Measurements from ENCODE around the gene TRUB1. TPM values are rescaled to one million over a fixed set of nuclear protein-coding genes. Genes with fewer than 3 reads are reported as not detected.

The TRUB1 gene
- total and polyA plus RNA-seq, 2 donors (not counting 3 experiments of a cell fraction or from before 2014, with no cell fraction given), result 4.6 to 16.7 TPM

DNA sequence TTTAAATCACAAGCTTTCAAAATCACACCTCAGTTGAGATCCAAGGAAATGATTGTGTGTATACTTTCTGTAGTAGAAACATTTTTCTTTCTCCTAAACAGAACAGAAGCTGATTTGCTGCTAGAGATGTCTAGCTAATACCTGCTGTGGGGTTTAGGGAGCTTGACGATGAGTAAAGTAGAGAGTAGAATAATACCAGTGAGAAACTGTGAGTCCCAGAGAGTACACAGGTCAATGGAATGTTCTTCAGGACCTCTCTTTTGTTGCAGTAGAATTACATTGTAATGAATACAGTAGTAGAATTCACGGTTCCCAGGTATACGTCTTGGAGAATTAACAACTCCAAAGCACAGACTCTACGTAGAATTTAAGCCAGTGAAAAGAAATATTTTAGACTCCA lies 18.0 kb downstream of the TRUB1 start:
- ChIA-PET POLR2A (no interaction called here), CTCF (interaction anchor here (0.7 kb wide), 1 partner anchor 10 kb away, joined by 3 read pairs; no protein-coding TSS in a partner anchor)
- no peaks in the 10 kb centered on the region for H3K9me1 ChIP-seq (replicated peaks; ENCODE audit: control insufficient read depth, extremely low read depth, insufficient read depth, low read length)
- H3K9me3 ChIP-seq (replicated peaks; ENCODE audit: control insufficient read depth, insufficient read depth, low read length), result no peaks in the 10 kb centered on the region
- H4K20me1 ChIP-seq (replicated peaks; ENCODE audit: control insufficient read depth, extremely low read depth, insufficient read depth, low read length), result no peaks in the 10 kb centered on the region
- no peaks in the 10 kb centered on the region for H3K27me3 ChIP-seq (ENCODE audit: control insufficient read depth in 2 of 2, insufficient read depth in 2 of 2, low read length in 2 of 2)
- H2AFZ ChIP-seq (ENCODE audit: low read depth, low read length), result no peak overlapping the region
- no peak overlapping the region for H3K4me3 ChIP-seq (replicated peaks in 1 of 3; ENCODE audit: insufficient read depth in 1 of 3, low read depth in 1 of 3, low read length in 3 of 3)
- dilution Hi-C loops (cut with MboI; ENCODE audit: extremely low pct_ligation_motif_present, low sequenced_read_pairs) (no loop called here), intact Hi-C loops (cut with micrococcal nuclease) (no loop called here)
- H3K27ac ChIP-seq (ENCODE audit: insufficient read depth, low read depth, low read length), result no peak overlapping the region
- TF ChIP-seq FOS (IDR thresholded peaks at IDR 0.05; ENCODE audit: borderline replicate concordance, insufficient read depth, low read length), result no peak
- TF ChIP-seq POLR2A (IDR thresholded peaks at IDR 0.05; ENCODE audit: low read depth, low read length), result no peak
- DNase-seq (ENCODE audit: low read depth, low spot score), result no peak
- FAIRE-seq, result no peak
- H3K79me2 ChIP-seq (ENCODE audit: control insufficient read depth, insufficient read depth, low read length), result peaks cover 13% of the 10 kb centered on the region
- H3K4me1 ChIP-seq (ENCODE audit: control insufficient read depth, extremely low read depth, insufficient read depth, low read length), result no peaks in the 10 kb centered on the region
- no peak overlapping the region for H3K4me2 ChIP-seq (ENCODE audit: insufficient read depth, low read length)
- peaks cover 0 to 1% of the 10 kb centered on the region in 2 experiments for H3K36me3 ChIP-seq (ENCODE audit: control insufficient read depth in 2 of 2, extremely low read depth in 1 of 2, insufficient read depth in 2 of 2, low read length in 2 of 2)
- BruUV-seq (replicated peaks), result no TSS peak
- H3K9ac ChIP-seq (replicated peaks; ENCODE audit: extremely low read depth, insufficient read depth, low read length), result no peak overlapping the region

DNA sequence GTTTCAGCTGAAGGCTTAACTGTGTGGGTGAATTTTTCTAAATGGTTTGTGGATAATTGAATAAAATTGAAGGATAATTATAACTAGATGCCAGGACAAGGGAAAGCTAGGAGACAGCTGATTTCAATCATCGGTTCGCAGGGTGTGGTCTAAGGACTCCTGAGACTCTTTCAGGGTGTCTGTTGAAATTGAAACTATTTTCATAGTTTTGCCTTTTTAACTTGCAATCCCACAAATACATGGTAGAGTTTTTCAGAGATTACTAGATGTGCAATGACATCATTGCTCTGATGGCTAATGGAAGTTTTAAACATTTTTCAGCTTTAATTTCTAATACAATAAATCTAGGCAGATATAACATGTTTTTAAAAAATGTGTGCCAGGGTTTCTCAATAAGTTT lies 18.5 kb downstream of the TRUB1 start:
- no peaks in the 10 kb centered on the region for H3K9me3 ChIP-seq (replicated peaks; ENCODE audit: control insufficient read depth, insufficient read depth, low read length)
- peaks cover 12% of the 10 kb centered on the region for H3K79me2 ChIP-seq (ENCODE audit: control insufficient read depth, insufficient read depth, low read length)
- no peaks in the 10 kb centered on the region for H3K27me3 ChIP-seq (ENCODE audit: control insufficient read depth in 2 of 2, insufficient read depth in 2 of 2, low read length in 2 of 2)
- no peak overlapping the region for H2AFZ ChIP-seq (ENCODE audit: low read depth, low read length)
- POLR2A ChIA-PET, result no interaction called here
- intact Hi-C loops (cut with micrococcal nuclease) (no loop called here), dilution Hi-C loops (cut with MboI; ENCODE audit: extremely low pct_ligation_motif_present, low sequenced_read_pairs) (no loop called here)
- H3K4me2 ChIP-seq (ENCODE audit: insufficient read depth, low read length), result no peak overlapping the region
- H4K20me1 ChIP-seq (replicated peaks; ENCODE audit: control insufficient read depth, extremely low read depth, insufficient read depth, low read length), result no peaks in the 10 kb centered on the region
- DNase-seq (ENCODE audit: low read depth, low spot score) (no peak), FAIRE-seq (no peak)
- no peak overlapping the region for H3K27ac ChIP-seq (ENCODE audit: insufficient read depth, low read depth, low read length)
- H3K36me3 ChIP-seq (ENCODE audit: control insufficient read depth in 2 of 2, extremely low read depth in 1 of 2, insufficient read depth in 2 of 2, low read length in 2 of 2), result peaks cover 0 to 1% of the 10 kb centered on the region in 2 experiments
- CTCF ChIA-PET, result no interaction called here
- BruUV-seq (replicated peaks), result no TSS peak
- no peaks in the 10 kb centered on the region for H3K9me1 ChIP-seq (replicated peaks; ENCODE audit: control insufficient read depth, extremely low read depth, insufficient read depth, low read length)
- no peak for TF ChIP-seq POLR2A (IDR thresholded peaks at IDR 0.05; ENCODE audit: low read depth, low read length)
- no peak for TF ChIP-seq FOS (IDR thresholded peaks at IDR 0.05; ENCODE audit: borderline replicate concordance, insufficient read depth, low read length)
- TF ChIP-seq, protein P1, sequence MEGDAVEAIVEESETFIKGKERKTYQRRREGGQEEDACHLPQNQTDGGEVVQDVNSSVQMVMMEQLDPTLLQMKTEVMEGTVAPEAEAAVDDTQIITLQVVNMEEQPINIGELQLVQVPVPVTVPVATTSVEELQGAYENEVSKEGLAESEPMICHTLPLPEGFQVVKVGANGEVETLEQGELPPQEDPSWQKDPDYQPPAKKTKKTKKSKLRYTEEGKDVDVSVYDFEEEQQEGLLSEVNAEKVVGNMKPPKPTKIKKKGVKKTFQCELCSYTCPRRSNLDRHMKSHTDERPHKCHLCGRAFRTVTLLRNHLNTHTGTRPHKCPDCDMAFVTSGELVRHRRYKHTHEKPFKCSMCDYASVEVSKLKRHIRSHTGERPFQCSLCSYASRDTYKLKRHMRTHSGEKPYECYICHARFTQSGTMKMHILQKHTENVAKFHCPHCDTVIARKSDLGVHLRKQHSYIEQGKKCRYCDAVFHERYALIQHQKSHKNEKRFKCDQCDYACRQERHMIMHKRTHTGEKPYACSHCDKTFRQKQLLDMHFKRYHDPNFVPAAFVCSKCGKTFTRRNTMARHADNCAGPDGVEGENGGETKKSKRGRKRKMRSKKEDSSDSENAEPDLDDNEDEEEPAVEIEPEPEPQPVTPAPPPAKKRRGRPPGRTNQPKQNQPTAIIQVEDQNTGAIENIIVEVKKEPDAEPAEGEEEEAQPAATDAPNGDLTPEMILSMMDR (IDR thresholded peaks at IDR 0.05; ENCODE audit: extremely low read depth in 1 of 2, insufficient read depth in 1 of 2, low read depth in 1 of 2, low read length in 2 of 2), result no peak
- no peak for TF ChIP-seq EZH2 (IDR thresholded peaks at IDR 0.05; ENCODE audit: borderline replicate concordance, low read depth, low read length, severe bottlenecking)
- TF ChIP-seq GATA2 (IDR thresholded peaks at IDR 0.05; ENCODE audit: insufficient read depth, insufficient read length, low read depth, low read length), result no peak
- no peak for TF ChIP-seq POLR2AphosphoS5 (IDR thresholded peaks at IDR 0.05; ENCODE audit: insufficient read depth, low read depth, low read length)
- no peak for TF ChIP-seq MYC (IDR thresholded peaks at IDR 0.05; ENCODE audit: low read depth, low read length)
- TF ChIP-seq JUN (IDR thresholded peaks at IDR 0.05; ENCODE audit: borderline replicate concordance, insufficient read depth, insufficient read length, low read depth), result no peak
- no peak for TF ChIP-seq MAX (IDR thresholded peaks at IDR 0.05; ENCODE audit: insufficient read depth, insufficient read length)
- no peaks in the 10 kb centered on the region for H3K4me1 ChIP-seq (ENCODE audit: control insufficient read depth, extremely low read depth, insufficient read depth, low read length)
- H3K4me3 ChIP-seq (replicated peaks in 1 of 3; ENCODE audit: insufficient read depth in 1 of 3, low read depth in 1 of 3, low read length in 3 of 3), result no peak overlapping the region
- H3K9ac ChIP-seq (replicated peaks; ENCODE audit: extremely low read depth, insufficient read depth, low read length), result no peak overlapping the region
